A549 (cell line): ENCODE results near the gene HTRA1. TPM values are rescaled to one million over a fixed set of nuclear protein-coding genes. Genes with fewer than 3 reads are reported as not detected.

Source experiments
- ATAC-seq, 2 experiments: fragments of 200-7000 bp in 1 of 2; fragments of >200 bp in 1 of 2; cut with Nextera tagmentation in 1 of 2; cut with Tn5 transposase in 1 of 2; 3 replicates each; pipeline versions ENCODE4 v1.8.0 to v1.9.1; 2018 to 2020; ENCODE audit warnings: mild to moderate bottlenecking in 1 of 2, moderate library complexity in 1 of 2
- CTCF ChIA-PET: fragments of 300-600 bp; sonication (Branson Sonifier 250); formaldehyde crosslinking; extraction: SDS; loops from one replicate; lab custom pipeline; 2021; ENCODE audit warnings: antibody characterized with exemption, inconsistent platforms; lab: Yijun Ruan, JAX
- POLR2A ChIA-PET: fragments of 350-600 bp; formaldehyde crosslinking; extraction: SDS; loops from one replicate; lab custom pipeline; 2021; ENCODE audit warnings: antibody characterized with exemption, inconsistent platforms; lab: Yijun Ruan, JAX
- DNase-seq, 2 experiments: peaks; one replicate each; pipeline versions ENCODE4 v3.0.0 to v3.0.0-alpha.2; 2011 to 2016; ENCODE audit warnings: low read depth in 1 of 2, low spot score in 1 of 2
- FAIRE-seq: peaks from 2 replicates; lab custom pipeline; 2011; peaks lifted over from hg19 to GRCh38; lab: Jason Lieb, UNC
- H3K27ac ChIP-seq, 2 experiments: fragments of >200 bp; sonication (Bioruptor Twin); formaldehyde crosslinking; 3 replicates each; pipeline ENCODE4 v1.5.1; 2016 to 2017
- H3K4me1 ChIP-seq: fragments of >200 bp; sonication (Bioruptor Twin); formaldehyde crosslinking; 3 replicates; pipeline ENCODE4 v1.6.1; 2016
- H3K4me2 ChIP-seq: fragments of >200 bp; sonication (Bioruptor Twin); formaldehyde crosslinking; 3 replicates; pipeline ENCODE4 v1.6.1; 2016
- H3K4me3 ChIP-seq: fragments of >200 bp; sonication (Bioruptor Twin); formaldehyde crosslinking; 3 replicates; pipeline ENCODE4 v1.5.1; 2016
- H3K9me3 ChIP-seq: fragments of >200 bp; sonication (Bioruptor Twin); formaldehyde crosslinking; 3 replicates; pipeline ENCODE4 v1.6.1; 2016
- BHLHE40 ChIP-seq: IDR thresholded peaks from 2 replicates; pipeline ENCODE4 v1.6.1; 2012; ENCODE audit warnings: low read depth, low read length, inconsistent platforms
- CBX2 ChIP-seq: fragments of 200-600 bp; sonication (generic); IDR thresholded peaks from 2 replicates; pipeline ENCODE4 v1.6.1; 2016; ENCODE audit warnings: low read depth, mild to moderate bottlenecking, borderline replicate concordance
- CEBPB ChIP-seq, 2 experiments: fragments of >200 bp in 1 of 2; sonication (Bioruptor Twin) in 1 of 2; formaldehyde crosslinking in 1 of 2; IDR thresholded peaks; 2 replicates each; pipeline ENCODE4 v1.6.1; 2012 to 2016
- CTCF ChIP-seq: fragments of >200 bp; sonication (Bioruptor Twin); formaldehyde crosslinking; IDR thresholded peaks from 3 replicates; pipeline ENCODE4 v1.5.1; 2016
- EHMT2 ChIP-seq: fragments of 200-600 bp; sonication (generic); IDR thresholded peaks from 2 replicates; pipeline ENCODE4 v1.6.1; 2016; ENCODE audit warnings: antibody characterized with exemption, low read depth, mild to moderate bottlenecking, moderate library complexity
- FOSL2 ChIP-seq, 2 experiments: fragments of 450-650 bp in 1 of 2; fragments of >200 bp in 1 of 2; sonication (Bioruptor Twin) in 1 of 2; formaldehyde crosslinking; IDR thresholded peaks; 2 replicates each; pipeline versions ENCODE4 v1.5.0 to v1.6.1; 2016 to 2020; ENCODE audit warnings: mild to moderate bottlenecking in 1 of 2, moderate library complexity in 1 of 2
- GATA3 ChIP-seq: IDR thresholded peaks from 2 replicates; pipeline ENCODE4 v1.6.1; 2012; ENCODE audit warnings: borderline replicate concordance
- HDAC2 ChIP-seq: fragments of 200-600 bp; sonication (generic); IDR thresholded peaks from 2 replicates; pipeline ENCODE4 v1.6.1; 2016
- JUNB ChIP-seq: fragments of >200 bp; sonication (Bioruptor Twin); formaldehyde crosslinking; IDR thresholded peaks from 2 replicates; pipeline ENCODE4 v1.6.1; 2016
- KDM1A ChIP-seq: fragments of 200-600 bp; sonication (generic); IDR thresholded peaks from 2 replicates; pipeline ENCODE4 v1.6.1; 2016; ENCODE audit warnings: low read depth, mild to moderate bottlenecking
- MAFK ChIP-seq: fragments of 450-650 bp; IDR thresholded peaks from 2 replicates; pipeline ENCODE4 v1.6.1; 2014; ENCODE audit not compliant: partially characterized antibody
- MYC ChIP-seq: IDR thresholded peaks from 2 replicates; pipeline ENCODE4 v1.6.1; 2012; ENCODE audit warnings: mild to moderate bottlenecking, inconsistent platforms, low read length, improper control_type of control experiment, borderline replicate concordance
- NFE2L2 ChIP-seq: fragments of 150-350 bp; conservative IDR thresholded peaks from 2 replicates; pipeline ENCODE4 v1.6.1; 2014; ENCODE audit warnings: low read length
- PHF8 ChIP-seq: fragments of 200-600 bp; sonication (generic); IDR thresholded peaks from 2 replicates; pipeline ENCODE4 v1.6.1; 2016; ENCODE audit warnings: low read depth, mild to moderate bottlenecking, antibody characterized with exemption, moderate library complexity, borderline replicate concordance
- POLR2A ChIP-seq: IDR thresholded peaks from 2 replicates; pipeline ENCODE4 v1.6.1; 2012; ENCODE audit warnings: mild to moderate bottlenecking, low read length
- POLR2AphosphoS2 ChIP-seq: conservative IDR thresholded peaks from 2 replicates; pipeline ENCODE4 v1.6.1; 2012; ENCODE audit warnings: low read length, improper control_type of control experiment, inconsistent platforms
- RAD21 ChIP-seq, 2 experiments: fragments of >200 bp in 1 of 2; sonication (Bioruptor Twin) in 1 of 2; formaldehyde crosslinking in 1 of 2; IDR thresholded peaks in 1 of 2; conservative IDR thresholded peaks in 1 of 2; 2 replicates in 1 of 2; 3 replicates in 1 of 2; pipeline ENCODE4 v1.6.1; 2012 to 2018; ENCODE audit warnings: inconsistent platforms in 1 of 2
- RNF2 ChIP-seq: fragments of 200-600 bp; sonication (generic); IDR thresholded peaks from 2 replicates; pipeline ENCODE4 v1.6.1; 2016; ENCODE audit warnings: low read depth, mild to moderate bottlenecking, antibody characterized with exemption, moderate library complexity, borderline replicate concordance
- SREBF2 ChIP-seq: fragments of 450-650 bp; IDR thresholded peaks from 2 replicates; pipeline ENCODE4 v1.6.1; 2014; ENCODE audit warnings: mild to moderate bottlenecking, moderate library complexity
- USF2 ChIP-seq: fragments of 450-650 bp; IDR thresholded peaks from 2 replicates; pipeline ENCODE4 v1.6.1; 2014; ENCODE audit warnings: antibody characterized with exemption
- ZC3H11A ChIP-seq: fragments of 450-650 bp; IDR thresholded peaks from 2 replicates; pipeline ENCODE4 v1.6.1; 2014; ENCODE audit warnings: antibody characterized with exemption, mild to moderate bottlenecking
- ZNF302 ChIP-seq: fragments of 250-450 bp; sonication (Bioruptor Pico); IDR thresholded peaks from 2 replicates; pipeline ENCODE4 v1.9.0; 2021; ENCODE audit warnings: inconsistent platforms, mild to moderate bottlenecking, moderate library complexity
- ZSCAN20 ChIP-seq: fragments of 250-450 bp; sonication (Bioruptor Pico); IDR thresholded peaks from 2 replicates; pipeline ENCODE4 v1.8.0; 2022; ENCODE audit warnings: mild to moderate bottlenecking, moderate library complexity
- WGBS: methylation state at CpG from one replicate; pipeline ENCODE4 v1.1.6; 2017; ENCODE audit errors: missing lambda C conversion rate; 5-methylcytosine and 5-hydroxymethylcytosine counted together
- polyA plus RNA-seq, 4 experiments: library from polyadenylated mRNA; depleted of rRNA in 3 of 4; stranded (reverse); fragments of >200 nt; fragmentation: RNase III in 1 of 4; extraction: RNeasy Plus Mini Kit Qiagen cat#74134 plus additional on column Dnase treatment in 1 of 4; gene quantifications; 2 replicates in 3 of 4; 3 replicates in 1 of 4; pipeline ENCODE4 v1.2.3, GENCODE V29; 2011 to 2017
- TF ChIP-seq, protein P1 (sequence below): fragments of 200-600 bp; sonication (generic); IDR thresholded peaks from 2 replicates; pipeline ENCODE4 v1.6.1; 2016; ENCODE audit warnings: antibody characterized with exemption, mild to moderate bottlenecking, moderate library complexity
- TF ChIP-seq, protein P2 (sequence below): fragments of >200 bp; sonication (Bioruptor Twin); formaldehyde crosslinking; IDR thresholded peaks from 2 replicates; pipeline ENCODE4 v1.6.1; 2016
- TF ChIP-seq, protein P3 (sequence below): fragments of 250-450 bp; sonication (Bioruptor Pico); IDR thresholded peaks from 2 replicates; pipeline ENCODE4 v1.5.0; 2020; ENCODE audit warnings: low read depth, mild to moderate bottlenecking, moderate library complexity
- TF ChIP-seq, protein P4 (sequence below): fragments of 250-450 bp; sonication (Bioruptor Pico); IDR thresholded peaks from 2 replicates; pipeline ENCODE4 v1.5.0; 2021; ENCODE audit warnings: mild to moderate bottlenecking, moderate library complexity, borderline replicate concordance

The HTRA1 gene
- polyA plus RNA-seq, 2 of the 4 experiments (the other 2 are of a cell fraction): 50.7 to 65.6 TPM

GRCh38 chr10:122455376-122456079 lies 5.8 kb upstream of the HTRA1 start:
- WGBS: 78% methylated on average over 11 of the region's 11 CpGs
- FAIRE-seq: no peak
- Histone ChIP-seq H3K27ac (no peak overlapping the region), H3K4me2 (no peak overlapping the region), H3K4me3 (no peak overlapping the region), H3K4me1 (peaks cover 7% of the 10 kb centered on the region), H3K9me3 (no peaks in the 10 kb centered on the region)
- ATAC-seq: no peak
- ChIA-PET CTCF (interaction anchor here (0.5 to 1.3 kb wide), 5 partner anchors 13 to 188 kb away, joined by 3 to 6 read pairs (median 3); no protein-coding TSS in a partner anchor), POLR2A (no interaction called here)
- no peak for DNase-seq
- no peak for TF ChIP-seq RAD21 (conservative IDR thresholded peaks at IDR 0.05 in 1 of 2, IDR thresholded peaks at IDR 0.05 in 1 of 2)
- no peak for TF ChIP-seq EHMT2
- TF ChIP-seq ZC3H11A: no peak
- TF ChIP-seq POLR2AphosphoS2: no peak
- no peak for TF ChIP-seq HDAC2
- TF ChIP-seq ZNF302 (CRISPR knock-in tag): no peak
- TF ChIP-seq, protein P1, sequence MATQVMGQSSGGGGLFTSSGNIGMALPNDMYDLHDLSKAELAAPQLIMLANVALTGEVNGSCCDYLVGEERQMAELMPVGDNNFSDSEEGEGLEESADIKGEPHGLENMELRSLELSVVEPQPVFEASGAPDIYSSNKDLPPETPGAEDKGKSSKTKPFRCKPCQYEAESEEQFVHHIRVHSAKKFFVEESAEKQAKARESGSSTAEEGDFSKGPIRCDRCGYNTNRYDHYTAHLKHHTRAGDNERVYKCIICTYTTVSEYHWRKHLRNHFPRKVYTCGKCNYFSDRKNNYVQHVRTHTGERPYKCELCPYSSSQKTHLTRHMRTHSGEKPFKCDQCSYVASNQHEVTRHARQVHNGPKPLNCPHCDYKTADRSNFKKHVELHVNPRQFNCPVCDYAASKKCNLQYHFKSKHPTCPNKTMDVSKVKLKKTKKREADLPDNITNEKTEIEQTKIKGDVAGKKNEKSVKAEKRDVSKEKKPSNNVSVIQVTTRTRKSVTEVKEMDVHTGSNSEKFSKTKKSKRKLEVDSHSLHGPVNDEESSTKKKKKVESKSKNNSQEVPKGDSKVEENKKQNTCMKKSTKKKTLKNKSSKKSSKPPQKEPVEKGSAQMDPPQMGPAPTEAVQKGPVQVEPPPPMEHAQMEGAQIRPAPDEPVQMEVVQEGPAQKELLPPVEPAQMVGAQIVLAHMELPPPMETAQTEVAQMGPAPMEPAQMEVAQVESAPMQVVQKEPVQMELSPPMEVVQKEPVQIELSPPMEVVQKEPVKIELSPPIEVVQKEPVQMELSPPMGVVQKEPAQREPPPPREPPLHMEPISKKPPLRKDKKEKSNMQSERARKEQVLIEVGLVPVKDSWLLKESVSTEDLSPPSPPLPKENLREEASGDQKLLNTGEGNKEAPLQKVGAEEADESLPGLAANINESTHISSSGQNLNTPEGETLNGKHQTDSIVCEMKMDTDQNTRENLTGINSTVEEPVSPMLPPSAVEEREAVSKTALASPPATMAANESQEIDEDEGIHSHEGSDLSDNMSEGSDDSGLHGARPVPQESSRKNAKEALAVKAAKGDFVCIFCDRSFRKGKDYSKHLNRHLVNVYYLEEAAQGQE: no peak
- TF ChIP-seq CBX2: no peak
- no peak for TF ChIP-seq POLR2A
- no peak for TF ChIP-seq JUNB

DNA sequence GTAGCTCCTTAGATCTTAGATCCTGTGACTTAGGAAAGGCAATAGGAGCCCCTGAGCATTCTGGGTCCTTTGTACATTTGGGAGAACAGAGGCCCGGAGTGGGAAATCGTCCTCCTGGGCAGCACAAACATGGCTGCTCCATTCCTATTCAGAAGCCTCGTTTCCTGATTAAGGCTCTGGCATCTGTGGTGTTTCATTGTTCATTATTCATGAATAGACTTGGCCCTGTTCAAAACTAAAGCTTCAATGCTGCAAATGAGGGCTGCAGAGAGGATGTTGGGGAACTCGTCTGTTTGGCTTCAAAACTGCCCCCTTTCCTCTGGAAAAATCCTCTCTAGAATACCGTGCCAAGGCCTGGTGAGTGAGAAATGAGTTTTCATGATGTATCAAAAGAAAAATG lies 3.4 kb upstream of the HTRA1 start:
- DNase-seq (no peak), ATAC-seq (no peak), FAIRE-seq (no peak)
- H3K4me3 ChIP-seq: no peak overlapping the region
- POLR2A ChIA-PET: no interaction called here
- peaks cover 8% of the 10 kb centered on the region; the same call in 2 of the 3 replicates for H3K4me1 ChIP-seq
- TF ChIP-seq SREBF2 (no peak), RNF2 (no peak), ZSCAN20 (no peak), MYC (no peak), BHLHE40 (no peak), KDM1A (no peak), FOSL2 (IDR thresholded peaks at IDR 0.05) (no peak), FOSL2 (CRISPR knock-in tag; IDR thresholded peaks at IDR 0.05) (no peak), CTCF (no peak), JUNB (no peak), CEBPB (IDR thresholded peaks at IDR 0.05) (no peak), GATA3 (no peak), USF2 (no peak), MAFK (no peak), NFE2L2 (no peak), PHF8 (no peak)
- TF ChIP-seq, protein P2, sequence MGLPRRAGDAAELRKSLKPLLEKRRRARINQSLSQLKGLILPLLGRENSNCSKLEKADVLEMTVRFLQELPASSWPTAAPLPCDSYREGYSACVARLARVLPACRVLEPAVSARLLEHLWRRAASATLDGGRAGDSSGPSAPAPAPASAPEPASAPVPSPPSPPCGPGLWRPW: no peak
- TF ChIP-seq, protein P3, sequence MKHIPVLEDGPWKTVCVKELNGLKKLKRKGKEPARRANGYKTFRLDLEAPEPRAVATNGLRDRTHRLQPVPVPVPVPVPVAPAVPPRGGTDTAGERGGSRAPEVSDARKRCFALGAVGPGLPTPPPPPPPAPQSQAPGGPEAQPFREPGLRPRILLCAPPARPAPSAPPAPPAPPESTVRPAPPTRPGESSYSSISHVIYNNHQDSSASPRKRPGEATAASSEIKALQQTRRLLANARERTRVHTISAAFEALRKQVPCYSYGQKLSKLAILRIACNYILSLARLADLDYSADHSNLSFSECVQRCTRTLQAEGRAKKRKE: no peak
- TF ChIP-seq, protein P4, sequence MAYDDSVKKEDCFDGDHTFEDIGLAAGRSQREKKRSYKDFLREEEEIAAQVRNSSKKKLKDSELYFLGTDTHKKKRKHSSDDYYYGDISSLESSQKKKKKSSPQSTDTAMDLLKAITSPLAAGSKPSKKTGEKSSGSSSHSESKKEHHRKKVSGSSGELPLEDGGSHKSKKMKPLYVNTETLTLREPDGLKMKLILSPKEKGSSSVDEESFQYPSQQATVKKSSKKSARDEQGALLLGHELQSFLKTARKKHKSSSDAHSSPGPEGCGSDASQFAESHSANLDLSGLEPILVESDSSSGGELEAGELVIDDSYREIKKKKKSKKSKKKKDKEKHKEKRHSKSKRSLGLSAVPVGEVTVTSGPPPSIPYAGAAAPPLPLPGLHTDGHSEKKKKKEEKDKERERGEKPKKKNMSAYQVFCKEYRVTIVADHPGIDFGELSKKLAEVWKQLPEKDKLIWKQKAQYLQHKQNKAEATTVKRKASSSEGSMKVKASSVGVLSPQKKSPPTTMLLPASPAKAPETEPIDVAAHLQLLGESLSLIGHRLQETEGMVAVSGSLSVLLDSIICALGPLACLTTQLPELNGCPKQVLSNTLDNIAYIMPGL (CRISPR knock-in tag): no peak
- 66% methylated on average over 5 of the region's 5 CpGs for WGBS
- no peak overlapping the region for H3K27ac ChIP-seq
- CTCF ChIA-PET: interaction anchor here (0.9 to 2.4 kb wide), 4 partner anchors 17 to 159 kb away, joined by 3 to 13 read pairs (median 4); no protein-coding TSS in a partner anchor
- no peak overlapping the region for H3K4me2 ChIP-seq
- H3K9me3 ChIP-seq: no peaks in the 10 kb centered on the region
